ENCODE results near the gene RBM19.
"Not testable (repeated sequence)": the region's sequence is repeated elsewhere in the genome, so short reads cannot be mapped to it uniquely, and the experiment has no call there.

RBM19 gene

DNA sequence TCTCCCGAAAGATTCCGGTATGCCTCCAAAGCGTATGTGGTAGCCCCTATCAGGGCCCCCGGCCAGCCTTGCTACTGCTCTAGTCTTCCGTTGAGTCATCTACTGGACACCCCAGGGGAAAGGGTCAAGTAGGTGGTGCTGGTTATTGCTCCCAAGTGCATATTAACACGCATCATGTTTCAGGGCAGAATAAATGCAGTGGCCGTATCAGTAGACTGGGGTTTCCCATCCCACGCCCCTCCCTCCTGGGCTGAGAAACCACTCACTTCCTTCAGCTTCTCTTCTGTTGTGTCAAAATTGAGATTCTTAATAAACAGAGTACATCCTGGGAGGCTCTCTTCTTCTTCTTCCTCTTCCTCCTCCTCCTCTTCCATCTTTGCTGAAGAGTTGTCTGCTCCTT is 39.3 kb downstream of the RBM19 start:
- no peak for DNase-seq

DNA sequence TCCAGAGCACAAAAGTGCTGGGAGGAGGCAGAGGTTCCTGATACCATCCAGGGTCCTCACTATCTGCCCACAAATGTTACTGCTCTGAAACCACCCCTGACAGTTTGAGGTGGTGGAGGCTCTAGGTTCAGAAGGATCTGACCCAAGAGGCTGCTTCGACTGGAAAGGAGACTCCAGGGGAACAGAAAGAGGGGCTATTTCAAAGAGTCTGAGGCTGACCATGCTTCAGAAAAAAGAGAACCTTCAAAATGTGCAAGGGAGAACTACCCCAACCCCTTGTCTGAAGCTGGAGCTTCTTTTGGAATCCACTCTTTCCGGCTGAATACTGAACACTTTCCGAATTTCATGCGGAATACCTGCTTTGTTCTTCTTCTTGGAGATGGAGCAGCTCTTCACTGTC is 41.8 kb downstream of the RBM19 start:
- no peak for DNase-seq

DNA sequence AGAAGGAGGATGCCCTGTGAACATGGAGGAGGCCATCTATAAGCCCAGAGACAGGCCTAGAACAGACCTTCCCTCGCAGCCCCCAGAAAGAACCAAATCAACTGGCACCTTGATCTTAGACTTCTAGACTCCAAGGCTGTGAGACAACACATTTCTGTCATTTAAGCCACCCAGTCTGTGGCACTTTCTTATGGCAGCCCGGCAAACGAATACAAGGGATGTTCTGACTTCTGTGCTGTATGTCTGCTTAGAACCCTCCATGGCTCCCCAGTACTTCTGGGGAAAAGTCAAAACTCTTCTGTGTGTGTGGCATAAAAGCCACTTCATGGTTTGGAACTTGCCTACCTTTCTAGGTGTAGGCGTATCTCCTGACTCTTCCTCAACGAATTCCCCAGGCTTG is 42.9 kb downstream of the RBM19 start:
- DNase-seq = no peak

DNA sequence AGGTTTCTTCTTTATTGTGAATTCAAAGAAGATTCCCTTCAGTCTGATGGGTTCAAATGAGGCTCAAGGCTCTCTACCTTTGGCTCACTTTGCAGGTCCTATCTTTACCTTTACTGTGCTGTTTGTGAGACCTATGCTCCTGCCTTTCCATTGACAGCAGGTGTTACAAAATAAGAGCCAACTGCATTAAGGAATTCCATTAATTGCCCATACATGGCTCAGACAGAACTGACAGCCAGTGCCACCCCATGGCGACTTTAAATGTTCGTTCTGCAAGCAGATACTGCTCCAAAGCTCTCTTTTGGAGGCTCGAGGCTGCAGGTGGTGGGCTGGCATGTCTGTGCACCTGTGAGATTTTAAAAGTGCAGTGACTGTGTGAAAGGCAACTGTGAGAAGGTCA is 44.7 kb downstream of the RBM19 start:
- DNase-seq = no peak

DNA sequence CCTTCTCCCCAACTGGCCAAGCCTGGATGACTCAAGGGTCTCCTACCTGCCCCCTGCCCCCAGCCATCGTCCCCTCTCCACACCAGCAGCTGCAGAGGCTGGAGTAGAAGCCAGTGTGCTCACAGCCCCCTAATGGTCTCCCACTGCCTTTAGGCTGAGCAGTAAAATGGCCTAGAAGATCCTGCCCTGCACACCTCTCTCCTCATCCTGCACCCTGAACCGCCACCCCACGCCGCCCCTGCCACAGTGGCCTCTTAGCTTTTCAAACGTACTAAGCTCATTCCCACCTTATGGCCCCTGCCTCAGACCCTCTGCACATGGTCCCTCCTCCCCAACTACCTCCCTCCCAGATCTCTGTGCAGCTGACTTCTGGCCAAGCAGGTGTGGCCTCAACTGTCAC is 46.3 kb downstream of the RBM19 start:
- no peak for DNase-seq

DNA sequence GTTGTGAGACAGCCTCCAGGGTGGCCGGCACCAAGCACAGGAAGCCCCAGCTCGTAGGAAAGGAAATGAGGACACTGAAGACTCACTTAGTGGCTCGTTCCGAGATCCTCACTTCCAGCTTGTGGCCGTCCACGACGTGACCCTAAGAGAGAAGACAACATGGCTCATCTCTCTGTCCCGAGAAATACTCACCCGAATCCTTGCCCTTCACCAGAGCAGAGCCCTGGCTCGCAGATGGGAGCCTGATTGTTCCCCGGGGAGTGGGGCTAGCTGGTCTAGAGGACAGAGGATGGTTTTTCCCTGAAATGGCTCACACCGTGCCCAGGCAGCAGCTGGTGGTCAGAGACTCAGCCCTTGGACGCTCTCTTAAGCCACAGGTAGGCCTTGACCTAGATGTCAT is 47.8 kb downstream of the RBM19 start:
- no peak for DNase-seq

DNA sequence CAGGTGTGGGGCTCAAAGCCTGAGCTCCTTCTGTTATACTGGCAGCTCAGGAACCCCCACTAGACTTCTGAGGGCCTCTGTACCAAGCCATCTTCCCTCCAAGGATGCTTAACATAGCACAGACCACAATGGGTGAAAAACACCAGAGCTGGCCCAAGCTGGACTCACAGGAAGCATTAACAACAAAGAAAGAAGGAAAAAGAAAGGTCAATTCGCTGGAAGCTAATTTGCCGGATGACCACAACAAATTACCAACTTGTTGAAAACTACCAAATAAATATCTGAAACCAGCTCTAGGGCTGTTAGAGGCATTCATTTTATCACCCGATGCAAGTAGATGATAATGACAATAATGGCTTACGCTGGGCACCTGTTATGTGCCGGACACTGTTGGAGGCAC is 48.7 kb downstream of the RBM19 start:
- DNase-seq = no peak

DNA sequence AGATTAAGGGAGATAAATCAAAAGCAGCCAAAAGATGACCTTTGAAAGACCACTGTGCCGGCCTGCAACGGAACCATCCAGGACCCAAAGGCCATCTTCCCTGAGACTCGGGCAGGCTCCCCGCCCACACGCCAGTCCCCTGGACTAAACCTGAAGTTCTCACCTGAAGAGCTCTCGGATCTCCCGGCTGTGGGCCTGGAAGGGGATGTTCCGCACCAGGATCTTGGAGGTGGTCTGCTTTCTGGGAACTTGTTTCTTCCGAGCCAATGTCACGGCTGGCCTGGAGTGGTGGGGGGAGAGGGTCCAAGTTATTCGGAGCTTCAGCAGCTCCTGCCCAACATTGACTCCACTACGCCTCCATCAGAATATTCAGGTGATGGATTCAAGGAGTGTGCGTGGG is 51.3 kb downstream of the RBM19 start:
- DNase-seq = no peak

DNA sequence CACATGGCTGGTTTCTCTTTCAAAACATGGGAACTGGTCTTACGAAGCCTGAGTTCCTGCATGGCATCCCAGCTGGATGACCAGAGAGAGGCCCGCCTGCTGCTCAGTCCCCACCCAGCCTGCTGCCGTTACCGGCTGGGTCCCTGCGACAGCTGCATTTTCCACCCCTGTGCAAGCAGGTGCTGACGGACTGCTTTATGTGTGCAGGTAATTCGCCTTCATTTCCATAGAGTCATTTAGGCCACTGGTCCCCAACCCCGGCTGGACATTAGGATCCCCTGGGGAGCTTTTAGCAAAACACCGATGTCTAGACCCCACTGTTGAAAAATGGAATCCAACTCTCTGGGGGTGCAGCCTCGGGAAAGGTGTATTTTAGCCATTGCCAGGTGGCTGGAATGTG is 51.9 kb downstream of the RBM19 start:
- DNase-seq = no peak

DNA sequence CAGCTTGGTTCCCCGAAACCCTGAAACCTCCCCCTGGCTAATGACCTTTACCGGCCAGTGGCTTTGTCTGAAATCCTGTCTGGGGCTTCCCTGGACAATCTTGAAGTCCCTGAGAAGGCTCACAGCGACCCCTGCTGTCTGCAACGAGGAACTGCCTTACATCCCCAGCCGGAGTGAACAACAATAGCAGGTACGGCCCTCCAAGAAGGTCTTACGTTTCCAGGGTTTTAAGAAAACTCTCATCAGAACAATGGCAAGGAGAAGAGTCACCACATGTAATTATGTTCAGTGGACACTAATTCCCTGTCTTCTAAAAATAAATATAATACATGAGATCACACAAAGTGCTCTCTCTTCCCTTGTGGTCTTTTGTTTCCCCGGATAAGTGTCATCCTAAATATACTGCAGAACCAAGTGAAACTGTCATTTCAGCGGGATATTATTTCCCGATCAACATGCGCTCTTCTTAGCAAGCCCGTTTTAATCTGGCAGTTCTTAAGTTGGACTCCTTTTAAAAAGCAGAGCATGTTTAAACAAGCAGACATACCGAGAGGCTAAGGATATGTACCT is 53.3 kb downstream of the RBM19 start:
- DNase-seq = peak; percentile 54

DNA sequence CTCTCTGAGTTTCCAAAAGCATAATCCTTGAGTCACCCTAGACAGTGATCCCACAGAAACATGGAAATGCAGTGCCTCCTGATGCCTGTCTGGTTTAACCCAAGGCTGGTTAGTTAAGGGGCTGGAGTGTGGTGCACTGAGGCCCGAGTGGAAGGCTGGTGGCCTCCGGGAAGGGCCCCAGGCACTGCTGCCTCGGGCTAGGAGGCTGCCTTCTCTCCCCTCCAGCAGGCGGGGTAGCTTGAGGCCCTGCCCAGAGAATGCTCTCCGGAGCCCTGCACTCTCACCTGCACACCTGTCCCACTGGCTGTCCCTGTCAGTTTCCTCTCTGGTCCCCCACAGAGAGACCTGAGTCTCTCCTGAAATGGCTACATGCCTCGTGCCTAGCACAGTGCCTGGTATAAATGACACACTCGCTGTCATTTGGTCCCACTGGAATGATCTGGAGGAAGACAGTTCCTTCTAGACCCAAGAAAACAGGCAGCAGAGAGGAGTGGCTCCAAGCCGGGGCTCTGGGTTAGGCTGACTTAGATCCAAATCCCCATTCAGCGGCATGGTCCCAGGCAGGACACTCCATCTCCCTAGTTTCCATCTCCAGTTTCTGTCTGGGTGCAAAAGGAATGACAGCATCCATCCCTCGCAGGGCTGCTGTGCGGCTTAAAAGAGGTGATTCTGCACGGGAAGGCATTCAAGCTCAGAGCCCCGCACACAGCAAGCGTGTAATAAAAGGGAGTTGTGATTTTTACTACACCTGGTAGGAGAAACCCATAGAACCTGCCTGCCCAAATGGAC is 54.0 kb downstream of the RBM19 start:
- DNase-seq = no peak

DNA sequence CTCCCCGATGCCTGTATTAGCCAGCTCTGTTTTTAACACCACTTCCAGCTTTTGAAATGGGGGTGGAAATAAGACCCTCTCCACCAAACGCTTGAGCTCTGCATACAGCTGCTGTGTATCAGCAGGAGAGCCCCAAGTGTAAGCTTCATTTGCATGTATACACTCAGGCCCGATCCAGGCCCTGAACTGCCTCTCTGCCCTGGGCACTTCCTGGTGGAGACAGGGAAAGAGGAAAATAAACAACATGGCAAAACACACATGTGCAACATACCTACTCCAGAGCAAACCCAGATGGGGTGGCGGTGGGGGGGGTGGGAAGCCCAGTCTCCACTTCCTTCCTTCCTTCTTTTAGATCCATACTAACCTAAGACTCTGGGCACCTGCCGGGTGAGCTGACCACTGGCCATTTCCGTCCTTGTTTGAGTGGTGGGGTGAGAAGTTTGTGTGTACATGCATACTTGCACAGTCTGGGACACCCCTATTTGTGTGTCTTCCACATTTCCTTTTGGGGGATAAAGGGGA is 55.3 kb downstream of the RBM19 start:
- DNase-seq = no peak

DNA sequence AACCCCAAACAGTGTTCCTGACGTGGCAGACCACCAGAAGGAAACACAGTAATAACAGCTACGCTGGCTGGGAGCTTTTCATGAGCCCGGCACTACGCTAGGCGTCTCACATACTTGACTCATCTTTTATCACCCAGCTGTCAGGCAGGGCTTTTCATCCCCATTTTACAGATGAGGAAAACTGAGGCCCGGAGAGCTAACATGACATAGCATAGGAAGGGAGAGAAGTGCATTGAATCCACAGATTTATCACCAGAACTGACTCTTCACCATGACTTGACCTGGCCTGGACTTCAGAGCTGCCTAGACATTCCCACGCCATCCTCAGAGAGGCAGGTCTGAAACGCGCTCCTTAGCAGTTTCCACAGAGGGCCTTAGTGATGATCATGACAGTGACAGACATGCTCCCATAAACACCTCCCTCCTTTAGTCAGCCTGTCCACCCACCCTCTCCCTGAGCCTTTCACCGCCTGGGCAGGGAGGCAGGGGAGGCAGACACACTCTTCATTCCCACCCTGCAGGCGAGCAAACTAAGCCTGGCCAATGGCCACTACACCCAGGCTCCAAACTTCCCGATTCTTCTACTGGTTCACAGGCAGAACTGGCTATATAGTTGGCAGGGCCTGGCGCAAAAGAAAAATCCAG is 56.2 kb downstream of the RBM19 start:
- DNase-seq = no peak

DNA sequence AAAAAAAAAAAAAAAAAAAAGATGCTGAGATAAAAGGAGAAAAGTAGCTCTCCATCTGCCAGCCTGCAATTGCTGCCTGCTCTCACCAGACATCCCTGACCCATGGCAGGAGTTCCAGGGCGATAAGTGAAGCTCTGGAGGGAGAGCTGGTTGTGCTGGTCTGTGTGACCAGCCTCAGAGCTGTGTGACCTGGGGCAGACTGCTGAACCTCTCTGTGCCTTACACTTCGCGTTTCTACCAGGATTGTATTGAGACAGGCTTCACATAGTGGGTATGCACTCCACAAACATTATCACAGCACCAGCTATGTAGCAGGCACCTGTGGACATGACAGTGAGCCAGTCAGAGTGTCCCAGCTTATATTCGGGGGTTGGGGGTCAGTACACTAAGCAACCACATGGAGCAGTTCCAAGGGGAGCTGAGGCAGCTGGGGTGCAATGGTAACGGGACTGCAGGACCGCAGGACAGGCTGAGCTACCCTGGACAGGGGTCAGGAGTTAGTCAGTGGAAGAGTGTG is 57.5 kb downstream of the RBM19 start:
- no peak for DNase-seq

DNA sequence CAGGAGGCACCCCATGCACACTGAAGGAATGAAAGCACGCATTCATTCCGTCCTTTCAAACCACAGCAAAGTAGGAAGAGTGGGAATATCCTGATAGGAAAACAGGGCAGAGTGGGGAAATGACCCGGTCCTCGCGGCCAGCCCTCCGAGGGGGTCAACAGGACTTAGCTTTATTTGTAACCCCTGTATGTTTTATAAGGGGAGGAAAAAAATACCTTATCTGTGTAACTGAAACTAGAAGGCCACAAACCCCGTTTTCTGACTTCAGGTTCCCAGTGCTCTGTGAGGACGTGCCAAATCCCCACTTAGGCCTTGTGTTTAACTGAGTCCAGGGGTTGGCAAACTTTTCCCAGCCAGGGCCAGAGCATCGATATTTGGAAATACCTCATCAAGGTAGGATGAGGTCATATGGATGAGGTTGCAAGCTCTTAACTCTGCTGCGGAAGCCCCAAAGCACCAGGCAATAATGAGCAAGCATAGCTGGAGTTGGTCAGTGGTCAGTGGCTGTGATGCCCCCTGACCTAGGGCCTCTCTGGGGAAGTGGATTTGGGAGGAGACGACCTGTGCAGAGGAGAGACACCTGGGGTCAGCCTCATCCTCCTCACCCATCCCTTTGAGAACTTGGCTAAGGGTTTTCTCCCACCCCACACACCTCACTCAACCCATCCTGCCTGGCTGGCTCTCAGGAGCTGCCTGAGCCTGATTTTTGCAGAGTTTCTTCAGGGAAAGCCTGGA is 58.5 kb downstream of the RBM19 start:
- no peak for DNase-seq

DNA sequence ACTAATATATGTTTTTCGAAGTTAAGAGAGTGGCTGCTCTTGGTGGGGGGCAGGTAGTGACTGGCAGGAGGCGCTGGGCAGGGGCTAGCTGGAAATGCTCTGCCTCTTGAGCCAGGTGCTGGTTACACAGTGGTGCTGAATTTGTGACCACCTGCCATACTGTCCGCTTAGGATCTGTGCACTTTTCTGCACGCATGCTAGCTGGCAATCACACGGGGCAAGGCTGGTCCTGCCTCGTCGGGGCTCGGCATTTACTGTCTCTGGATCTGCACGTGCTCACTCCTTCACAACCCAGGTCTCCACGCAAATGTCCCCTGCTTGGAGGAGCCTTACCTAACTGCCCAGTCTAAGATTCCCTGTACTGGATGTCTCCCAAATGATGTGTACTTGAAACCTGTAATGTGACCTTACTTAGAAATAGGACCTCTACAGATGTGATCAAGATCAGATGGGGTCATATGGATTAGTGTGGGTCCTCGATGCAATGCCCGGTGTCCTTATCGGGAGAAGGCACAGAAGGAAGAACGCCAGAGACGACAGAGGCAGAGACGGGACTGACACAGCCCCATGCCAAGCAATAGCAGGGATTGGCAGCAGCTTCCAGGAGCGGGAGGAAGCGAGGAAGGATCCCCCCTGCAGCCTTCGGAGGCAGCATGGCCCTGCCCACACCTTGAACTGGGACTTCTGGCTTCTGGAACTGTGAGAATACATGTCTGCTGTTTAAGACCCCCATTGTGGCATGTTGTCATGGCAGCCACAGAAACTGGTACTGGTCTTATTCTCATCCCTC is 59.5 kb downstream of the RBM19 start:
- DNase-seq = no peak

DNA sequence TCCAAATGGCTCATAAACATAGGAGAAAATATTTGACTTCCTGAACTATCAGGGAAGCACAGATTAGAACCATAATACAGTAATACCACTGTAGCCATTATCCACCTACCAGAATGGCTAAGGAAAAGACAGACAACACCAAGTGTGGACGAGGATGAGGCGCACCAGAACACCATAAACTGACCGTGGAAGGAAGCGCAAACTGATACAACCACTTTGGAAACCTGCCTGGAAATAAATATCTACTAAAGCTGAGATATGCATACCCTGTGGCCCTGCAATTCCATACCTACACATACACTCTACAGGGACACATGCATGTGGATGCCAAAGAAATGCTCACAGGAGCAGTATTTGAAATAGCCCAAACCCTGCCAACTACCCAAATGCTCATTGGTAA is 60.3 kb downstream of the RBM19 start:
- no peak for DNase-seq

DNA sequence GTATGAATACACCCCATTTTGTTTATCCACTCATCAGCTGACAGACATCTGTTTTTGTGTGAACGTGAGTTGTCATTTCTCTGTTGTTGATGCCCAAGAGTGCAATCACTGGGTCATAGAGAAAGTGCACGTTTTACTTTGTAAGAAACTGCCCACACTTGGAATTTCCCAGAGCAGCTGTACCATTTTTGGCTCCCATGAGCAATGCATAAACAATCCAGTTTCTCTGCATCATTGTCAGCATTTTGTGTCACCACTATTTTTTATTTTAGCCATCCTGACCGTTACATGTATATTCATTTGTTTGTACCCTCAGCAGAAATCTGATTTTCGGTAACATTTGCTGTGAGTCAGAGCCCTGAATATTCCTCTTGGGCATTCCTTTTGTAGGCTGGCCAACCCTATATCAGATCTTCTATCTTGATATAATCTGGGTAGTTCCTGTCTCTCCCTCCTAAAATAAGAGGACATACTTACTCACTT is 62.7 kb downstream of the RBM19 start:
- no peak for DNase-seq

DNA sequence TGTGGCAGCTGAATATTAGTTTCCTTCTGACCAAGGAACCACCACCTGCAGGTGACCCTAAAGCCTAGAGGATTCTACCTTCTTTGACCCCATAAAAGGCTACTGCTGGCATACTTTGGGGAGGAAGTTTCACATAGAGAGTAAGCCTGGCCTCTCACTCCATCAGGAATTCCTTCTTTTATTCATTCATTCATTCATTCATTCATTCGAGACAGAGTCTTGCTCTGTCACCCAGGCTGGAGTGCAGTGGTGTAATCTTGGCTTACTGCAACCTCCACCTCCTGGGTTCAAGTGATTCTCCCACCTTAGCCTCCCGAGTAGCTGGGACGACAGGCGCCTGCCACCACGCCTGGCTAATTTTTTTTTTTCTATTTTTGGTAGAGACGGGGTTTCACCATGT is 64.8 kb downstream of the RBM19 start:
- DNase-seq = not testable (repeated sequence)

DNA sequence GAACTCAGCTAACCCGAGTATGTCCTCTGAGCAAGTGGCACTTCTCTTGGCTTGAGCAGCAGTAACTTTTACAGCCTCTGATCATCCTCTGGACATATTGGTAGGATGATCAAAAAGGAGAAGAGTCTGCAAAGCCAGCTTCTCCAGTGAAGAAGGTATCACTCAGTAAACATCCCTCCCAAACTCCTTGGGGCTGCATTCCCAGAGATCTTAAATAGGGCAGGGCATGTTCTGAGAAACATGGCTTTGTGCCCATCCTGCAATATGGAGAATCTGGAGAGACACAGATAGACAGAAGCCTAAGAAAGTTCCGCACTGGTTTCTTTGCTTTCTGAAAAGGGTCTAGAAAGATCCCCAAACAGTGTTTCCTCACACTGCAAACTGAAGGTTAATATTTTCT is 65.4 kb downstream of the RBM19 start:
- DNase-seq = no peak

DNA sequence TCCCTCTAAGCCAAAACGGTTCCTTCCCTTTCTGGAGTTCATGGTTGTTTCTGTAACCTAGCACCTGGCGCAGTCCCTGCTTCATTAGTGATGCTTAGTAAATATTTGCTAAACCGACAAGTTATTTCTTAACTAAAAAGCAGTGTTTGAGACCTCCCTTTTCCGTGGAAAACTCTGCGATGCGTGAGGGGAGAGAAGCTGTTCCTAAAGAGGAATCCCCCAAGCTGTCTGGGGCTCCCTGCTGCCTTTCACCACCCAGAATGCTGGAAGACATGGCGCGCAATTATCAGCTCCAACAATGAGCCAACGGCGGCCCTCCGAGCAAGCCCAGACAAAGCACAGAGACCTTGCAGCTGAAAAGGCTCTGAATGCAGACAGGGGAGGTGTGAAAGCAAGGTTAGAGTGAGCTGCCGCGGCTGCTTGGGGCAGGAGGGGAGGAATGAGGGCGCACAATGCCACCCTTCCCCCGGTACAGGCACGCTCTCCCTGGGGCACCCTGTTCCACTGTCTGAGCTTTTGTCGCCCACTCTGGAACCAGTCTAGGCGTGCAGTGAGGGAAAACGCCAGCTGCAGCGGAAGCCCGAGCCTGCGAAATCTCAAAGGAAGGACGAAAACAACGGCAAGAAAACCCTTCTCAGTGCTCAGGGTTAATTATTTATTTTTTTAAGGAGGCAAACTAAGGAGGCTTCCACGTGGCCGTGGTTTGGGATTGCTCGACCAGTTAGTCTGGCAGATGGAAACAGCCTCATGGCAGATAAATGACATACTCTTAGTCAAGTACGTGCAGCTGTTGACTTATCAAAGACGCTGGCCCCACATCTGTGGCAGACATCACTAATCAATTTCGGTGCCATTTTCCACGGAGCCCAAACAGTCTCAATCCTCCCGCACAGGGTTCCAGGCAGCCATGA is 66.3 kb downstream of the RBM19 start:
- DNase-seq = peak; percentile 85
